Activated B cell treated with CpG ODN at 0.5 μM for 24 hours (primary cell): ENCODE data around the gene CDH15. TPM values are rescaled to one million over a fixed set of nuclear protein-coding genes. Genes with fewer than 3 reads are reported as not detected.
A peak's percentile ranks its signal among the peaks of the same experiment; 100 is the strongest.

Experiments
- ATAC-seq: fragments of 200-7000 bp; cut with Tn5 transposase; one replicate; pipeline ENCODE4 v1.10.0; 2021; ENCODE audit warnings: low read depth, mild to moderate bottlenecking, moderate library complexity
- CTCF ChIA-PET: fragments of 350-600 bp; sonication (Branson Sonifier 250); formaldehyde crosslinking; loops from one replicate; lab custom pipeline; 2021; ENCODE audit warnings: antibody characterized with exemption; lab: Charles Lee
- POLR2A ChIA-PET: fragments of 350-600 bp; sonication (Branson Sonifier 250); formaldehyde crosslinking; loops from one replicate; lab custom pipeline; 2021; ENCODE audit warnings: antibody characterized with exemption; lab: Charles Lee
- DNase-seq: peaks from one replicate; pipeline ENCODE4 v3.0.0; 2022
- H3K27ac Mint-ChIP-seq: one replicate; pipeline ENCODE4 v1.8.0; 2020; ENCODE audit warnings: mixed read lengths
- H3K27me3 Mint-ChIP-seq: one replicate; pipeline ENCODE4 v1.8.0; 2021; ENCODE audit warnings: mixed read lengths
- H3K36me3 Mint-ChIP-seq: one replicate; pipeline ENCODE4 v1.8.0; 2021; ENCODE audit warnings: low read depth, mixed read lengths
- H3K4me1 Mint-ChIP-seq: one replicate; pipeline ENCODE4 v1.8.0; 2021; ENCODE audit warnings: mixed read lengths
- H3K4me3 Mint-ChIP-seq: one replicate; pipeline ENCODE4 v1.8.0; 2020; ENCODE audit warnings: mild to moderate bottlenecking, mixed read lengths
- H3K9me3 Mint-ChIP-seq: one replicate; pipeline ENCODE4 v1.8.0; 2020; ENCODE audit warnings: mixed read lengths
- intact Hi-C: fragments of 100-400 bp; cut with micrococcal nuclease; formaldehyde crosslinking; loops from one replicate; pipeline ENCODE4 v1.15.1; 2024
- total RNA-seq: library from RNA; stranded (reverse); gene quantifications from 2 replicates; pipeline ENCODE4 v1.2.3, GENCODE V29; 2022
- TF ChIP-seq, protein P1 (sequence below): fragments of 200-600 bp; IDR thresholded peaks from one replicate; pipeline ENCODE4 v1.8.0; 2022; ENCODE audit warnings: antibody characterized with exemption, mild to moderate bottlenecking

The CDH15 gene
- total RNA-seq, 1 donor from 2014 or later = not detected

DNA sequence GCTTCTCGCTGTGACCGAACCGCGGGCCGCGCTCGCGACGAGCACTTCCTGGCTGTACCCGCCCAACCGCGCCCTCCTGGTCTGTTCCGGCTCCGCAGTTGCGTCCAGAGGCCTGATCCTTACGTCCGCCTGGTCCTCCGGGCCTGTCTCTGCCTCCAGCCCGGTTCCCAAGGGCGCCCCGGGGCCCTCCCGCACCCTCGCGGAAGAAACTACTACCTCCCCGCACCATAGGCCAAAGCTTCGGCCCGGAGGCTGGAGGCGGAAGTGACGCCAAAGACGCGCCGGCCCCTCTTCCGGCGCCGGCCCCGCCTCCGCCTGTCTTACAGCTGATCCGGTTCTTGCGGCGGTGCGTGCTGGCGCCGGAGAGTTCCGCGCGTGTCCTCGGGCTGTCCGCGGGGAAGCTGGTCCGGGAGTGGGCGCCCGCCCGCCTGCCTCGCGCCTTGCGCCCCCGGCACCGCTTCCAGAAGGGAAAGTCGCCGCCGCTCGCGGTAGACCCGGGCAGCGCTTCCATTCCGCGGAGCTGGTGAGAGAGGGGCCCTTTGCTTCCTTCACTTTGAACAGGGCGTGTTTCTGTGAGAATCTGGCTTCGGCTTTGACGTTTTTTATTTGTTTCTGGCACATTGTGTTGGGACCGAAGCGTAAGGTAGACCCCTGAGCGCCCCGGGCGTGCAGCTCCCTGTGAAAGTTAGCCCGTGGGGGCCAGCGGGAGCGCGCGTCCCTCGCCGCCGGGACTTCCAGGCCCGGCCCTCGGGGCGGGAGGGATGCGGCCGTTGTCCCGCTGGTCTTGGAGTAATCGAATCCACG, 46.0 kb downstream of the CDH15 start, which contains the start of gene ZNF778:
TSS of gene ZNF778 (plus strand) at position 316 of the 804 bp plus-strand sequence. CDS start 3,425 bp downstream, outside the sequence.
- intact Hi-C loops = loop anchor here (1.0 to 10.0 kb wide), 6 partner anchors 23 to 773 kb away; partner anchors contain the start of genes IL17C and PIEZO1
- peak within 1 kb of the TSS; percentile 91 for H3K4me3 Mint-ChIP-seq
- DNase-seq (peak; percentile 80), ATAC-seq (peak; percentile 86)
- no peaks in the 10 kb centered on the region for H3K9me3 Mint-ChIP-seq
- H3K36me3 Mint-ChIP-seq = peaks cover 20% of the 10 kb centered on the region
- H3K27me3 Mint-ChIP-seq = no peaks in the 10 kb centered on the region
- ChIA-PET POLR2A (interaction anchor here (0.6 to 1.4 kb wide), 22 partner anchors 14 to 656 kb away, joined by 3 to 16 read pairs (median 4); partner anchors contain the start of genes ACSF3, APRT, CDH15 and GALNS), CTCF (interaction anchor here (1.0 to 3.1 kb wide), 5 partner anchors 290 to 480 kb away, joined by 3 to 36 read pairs (median 7); partner anchors contain the start of genes SPG7 and TRAPPC2L)
- peak within 1 kb of the TSS; percentile 93 for H3K27ac Mint-ChIP-seq
- TF ChIP-seq, protein P1, sequence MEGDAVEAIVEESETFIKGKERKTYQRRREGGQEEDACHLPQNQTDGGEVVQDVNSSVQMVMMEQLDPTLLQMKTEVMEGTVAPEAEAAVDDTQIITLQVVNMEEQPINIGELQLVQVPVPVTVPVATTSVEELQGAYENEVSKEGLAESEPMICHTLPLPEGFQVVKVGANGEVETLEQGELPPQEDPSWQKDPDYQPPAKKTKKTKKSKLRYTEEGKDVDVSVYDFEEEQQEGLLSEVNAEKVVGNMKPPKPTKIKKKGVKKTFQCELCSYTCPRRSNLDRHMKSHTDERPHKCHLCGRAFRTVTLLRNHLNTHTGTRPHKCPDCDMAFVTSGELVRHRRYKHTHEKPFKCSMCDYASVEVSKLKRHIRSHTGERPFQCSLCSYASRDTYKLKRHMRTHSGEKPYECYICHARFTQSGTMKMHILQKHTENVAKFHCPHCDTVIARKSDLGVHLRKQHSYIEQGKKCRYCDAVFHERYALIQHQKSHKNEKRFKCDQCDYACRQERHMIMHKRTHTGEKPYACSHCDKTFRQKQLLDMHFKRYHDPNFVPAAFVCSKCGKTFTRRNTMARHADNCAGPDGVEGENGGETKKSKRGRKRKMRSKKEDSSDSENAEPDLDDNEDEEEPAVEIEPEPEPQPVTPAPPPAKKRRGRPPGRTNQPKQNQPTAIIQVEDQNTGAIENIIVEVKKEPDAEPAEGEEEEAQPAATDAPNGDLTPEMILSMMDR = no peak
- peaks cover 19% of the 10 kb centered on the region for H3K4me1 Mint-ChIP-seq

DNA sequence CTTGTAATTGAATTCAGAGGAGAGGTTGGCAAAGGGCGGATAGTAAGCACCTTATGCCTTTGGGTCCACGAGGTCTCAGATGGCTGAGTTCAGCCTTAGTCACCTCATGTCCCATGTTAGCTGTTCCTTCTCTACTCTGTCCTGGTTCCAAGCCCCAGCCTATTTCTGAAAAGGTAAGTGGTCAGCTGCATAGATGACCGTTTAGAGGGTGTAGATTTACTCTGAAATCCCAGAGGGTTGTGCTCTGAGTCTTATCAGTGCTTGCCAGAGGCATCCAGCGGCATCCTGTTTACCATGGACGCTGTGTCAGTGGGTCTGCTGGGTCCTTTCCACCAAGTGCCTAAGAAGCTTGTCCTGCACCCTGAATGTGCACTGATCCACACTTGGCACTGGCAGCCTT, 47.8 kb downstream of the CDH15 start:
- H3K27ac Mint-ChIP-seq = peak overlapping the region; percentile 50
- H3K9me3 Mint-ChIP-seq = no peaks in the 10 kb centered on the region
- no peak for ATAC-seq
- DNase-seq = no peak
- H3K27me3 Mint-ChIP-seq = no peaks in the 10 kb centered on the region
- peak overlapping the region; percentile 58 for H3K4me3 Mint-ChIP-seq
- H3K36me3 Mint-ChIP-seq = peaks cover 32% of the 10 kb centered on the region
- POLR2A ChIA-PET = no interaction called here
- intact Hi-C loops = loop anchor here (10.0 kb wide), 2 partner anchors 585 to 775 kb away; partner anchors contain the start of gene IL17C
- TF ChIP-seq, protein P1 = no peak
- H3K4me1 Mint-ChIP-seq = peaks cover 19% of the 10 kb centered on the region
- CTCF ChIA-PET = interaction anchor here (1.5 kb wide), 1 partner anchor 482 kb away, joined by 4 read pairs; no protein-coding TSS in a partner anchor

DNA sequence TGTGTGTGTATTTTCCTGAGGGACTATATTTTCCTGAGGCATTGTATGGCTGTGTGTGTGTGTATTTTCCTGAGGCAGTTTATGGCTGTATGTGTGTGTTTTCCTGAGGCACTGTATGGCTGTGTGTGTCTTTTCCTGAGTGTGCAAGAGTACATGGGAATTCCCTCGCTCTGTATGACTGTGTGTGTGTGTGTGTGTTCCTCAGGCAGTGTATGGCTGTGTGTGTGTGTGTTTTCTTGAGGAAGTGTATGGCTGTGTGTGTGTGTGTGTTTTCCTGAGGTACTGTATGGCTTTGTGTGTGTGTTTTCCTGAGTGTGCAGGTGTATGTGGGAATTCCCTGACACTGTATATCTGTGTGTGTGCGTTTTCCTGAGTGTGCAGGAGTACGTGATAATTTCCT, 50.1 kb downstream of the CDH15 start:
- Mint-ChIP-seq H3K4me1 (peaks cover 12% of the 10 kb centered on the region), H3K27me3 (no peaks in the 10 kb centered on the region), H3K36me3 (peaks cover 52% of the 10 kb centered on the region), H3K4me3 (no peak overlapping the region), H3K27ac (no peak overlapping the region), H3K9me3 (peaks cover 2% of the 10 kb centered on the region)
- DNase-seq = no peak
- ChIA-PET POLR2A (no interaction called here), CTCF (interaction anchor here (1.3 kb wide), 1 partner anchor 484 kb away, joined by 4 read pairs; no protein-coding TSS in a partner anchor)
- ATAC-seq = no peak
- intact Hi-C loops = no loop called here
- TF ChIP-seq, protein P1 = no peak

DNA sequence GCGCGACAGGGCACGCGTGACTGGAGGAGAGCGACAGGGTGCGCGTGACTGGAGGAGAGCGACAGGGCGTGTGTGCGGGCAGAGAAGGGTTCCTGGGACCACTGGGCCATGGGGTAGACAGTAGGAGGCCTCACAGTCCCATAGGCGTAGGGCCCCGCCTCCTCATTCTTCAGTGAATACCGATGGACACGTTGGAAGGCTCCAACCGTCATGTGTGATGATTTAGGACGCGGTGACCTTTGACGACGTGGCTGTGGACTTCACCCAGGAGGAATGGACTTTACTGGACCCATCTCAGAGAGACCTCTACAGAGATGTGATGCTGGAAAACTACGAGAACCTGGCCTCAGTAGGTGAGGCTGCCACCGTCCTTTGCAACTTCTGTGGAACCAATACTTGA, 51.4 kb downstream of the CDH15 start:
- Mint-ChIP-seq H3K27ac (no peak overlapping the region), H3K4me1 (peaks cover 7% of the 10 kb centered on the region), H3K27me3 (no peaks in the 10 kb centered on the region), H3K9me3 (peaks cover 8% of the 10 kb centered on the region), H3K4me3 (no peak overlapping the region), H3K36me3 (peaks cover 62% of the 10 kb centered on the region)
- ChIA-PET CTCF (no interaction called here), POLR2A (no interaction called here)
- no peak for ATAC-seq
- TF ChIP-seq, protein P1 = no peak
- intact Hi-C loops = no loop called here
- DNase-seq = no peak

DNA sequence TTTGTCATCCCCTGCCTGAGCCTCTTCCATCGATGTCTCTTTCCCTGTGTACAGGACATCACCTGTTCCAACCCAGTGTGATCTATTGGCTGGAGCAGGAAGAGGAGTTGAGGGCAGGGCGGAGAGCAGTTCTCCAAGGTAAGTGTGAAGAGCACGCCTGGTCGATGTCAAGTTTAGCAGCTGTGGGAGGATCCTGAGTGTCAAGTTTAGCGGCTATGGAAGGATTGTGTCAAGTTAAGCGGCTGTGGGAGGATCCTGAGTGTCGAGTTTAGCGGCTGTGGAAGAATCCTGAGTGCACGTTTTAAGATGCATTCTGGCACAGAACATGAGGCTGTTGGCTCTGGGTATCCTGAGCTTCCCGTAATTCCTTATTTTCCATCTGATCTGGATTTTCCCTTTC, 53.1 kb downstream of the CDH15 start:
- H3K27me3 Mint-ChIP-seq = no peaks in the 10 kb centered on the region
- ATAC-seq = no peak
- intact Hi-C loops = no loop called here
- DNase-seq = no peak
- peaks cover 11% of the 10 kb centered on the region for H3K9me3 Mint-ChIP-seq
- TF ChIP-seq, protein P1 = no peak
- H3K4me3 Mint-ChIP-seq = no peak overlapping the region
- no peaks in the 10 kb centered on the region for H3K4me1 Mint-ChIP-seq
- CTCF ChIA-PET = no interaction called here
- POLR2A ChIA-PET = interaction anchor here (0.6 kb wide), 1 partner anchor 87 kb away, joined by 3 read pairs; no protein-coding TSS in a partner anchor
- H3K36me3 Mint-ChIP-seq = peaks cover 73% of the 10 kb centered on the region
- H3K27ac Mint-ChIP-seq = no peak overlapping the region
